Coronary artery (tissue), 2 donors: ENCODE measurements around the gene WARS2.

Experiments used
- DNase-seq: peaks from one replicate; pipeline ENCODE4 v3.0.0-alpha.2; 2017; ENCODE audit warnings: low spot score
- H3K27ac ChIP-seq, 2 donors: fragments of 200-600 bp; sonication (generic); one replicate each; pipeline ENCODE4 v1.5.1; 2016 to 2019
- H3K4me3 ChIP-seq: fragments of 200-600 bp; sonication (generic); 2 replicates; pipeline ENCODE4 v1.5.1; 2016; ENCODE audit warnings: mild to moderate bottlenecking, moderate library complexity
- CTCF ChIP-seq: fragments of 200-600 bp; sonication (generic); IDR thresholded peaks from one replicate; pipeline ENCODE4 v1.5.1; 2019; ENCODE audit warnings: antibody characterized with exemption

The WARS2 gene

GRCh38 chr1:118982821-118983557, 157.5 kb downstream of the WARS2 start:
- Histone ChIP-seq H3K27ac (no peak overlapping the region), H3K4me3 (no peak overlapping the region)
- no peak for TF ChIP-seq CTCF
- no peak for DNase-seq

GRCh38 chr1:118982266-118982665, 158.2 kb downstream of the WARS2 start:
- Histone ChIP-seq H3K27ac (no peak overlapping the region), H3K4me3 (no peak overlapping the region)
- no peak for TF ChIP-seq CTCF
- no peak for DNase-seq

- no peak for DNase-seq
- no peak overlapping the region for H3K27ac ChIP-seq
- no peak overlapping the region for H3K4me3 ChIP-seq
- no peak for TF ChIP-seq CTCF
Observed at GRCh38 chr1:118981436-118981835, 159.0 kb downstream of the WARS2 start.
